Lower leg skin (tissue), 4 donors: ENCODE data around the gene ASPRV1. TPM values are rescaled to one million over a fixed set of nuclear protein-coding genes. Genes with fewer than 3 reads are reported as not detected.

Source experiments
- DNase-seq, 2 donors: peaks; one replicate each; pipeline ENCODE4 v3.0.0-alpha.2; 2019; ENCODE audit warnings: low spot score in 2 of 2
- H3K4me3 ChIP-seq: fragments of 200-600 bp; sonication (generic); 2 replicates; pipeline ENCODE4 v1.5.1; 2017; ENCODE audit warnings: mild to moderate bottlenecking, low read depth; ENCODE audit not compliant: poor library complexity, severe bottlenecking
- POLR2A ChIP-seq, 2 donors: fragments of 450-650 bp; IDR thresholded peaks; one replicate each; pipeline ENCODE4 v1.6.1; 2016 to 2017; ENCODE audit warnings: antibody characterized with exemption in 2 of 2, mild to moderate bottlenecking in 1 of 2, moderate library complexity in 1 of 2
- WGBS, 2 donors: methylation state at CpG; one replicate each; pipeline ENCODE4 v1.1.5; 2018; 5-methylcytosine and 5-hydroxymethylcytosine counted together
- intact Hi-C: fragments of 100-400 bp; cut with DNase I; formaldehyde crosslinking; loops from one replicate; pipeline ENCODE4 v1.15.0; 2023; ENCODE audit warnings: low total_unique reads
- total RNA-seq, 4 donors: library from RNA; depleted of rRNA; stranded (reverse); fragments of >200 nt; gene quantifications; one replicate each; pipeline ENCODE4 v1.1.0, GENCODE V29; 2016
- TF ChIP-seq, protein P1 (sequence below), 3 donors: fragments of 450-650 bp; IDR thresholded peaks; one replicate each; pipeline ENCODE4 v1.5.1; 2016; ENCODE audit warnings: antibody characterized with exemption in 3 of 3, mild to moderate bottlenecking in 3 of 3, moderate library complexity in 2 of 3

The ASPRV1 gene
- total RNA-seq, 4 donors from 2014 or later: 771 to 1,715 (median 955) TPM

DNA sequence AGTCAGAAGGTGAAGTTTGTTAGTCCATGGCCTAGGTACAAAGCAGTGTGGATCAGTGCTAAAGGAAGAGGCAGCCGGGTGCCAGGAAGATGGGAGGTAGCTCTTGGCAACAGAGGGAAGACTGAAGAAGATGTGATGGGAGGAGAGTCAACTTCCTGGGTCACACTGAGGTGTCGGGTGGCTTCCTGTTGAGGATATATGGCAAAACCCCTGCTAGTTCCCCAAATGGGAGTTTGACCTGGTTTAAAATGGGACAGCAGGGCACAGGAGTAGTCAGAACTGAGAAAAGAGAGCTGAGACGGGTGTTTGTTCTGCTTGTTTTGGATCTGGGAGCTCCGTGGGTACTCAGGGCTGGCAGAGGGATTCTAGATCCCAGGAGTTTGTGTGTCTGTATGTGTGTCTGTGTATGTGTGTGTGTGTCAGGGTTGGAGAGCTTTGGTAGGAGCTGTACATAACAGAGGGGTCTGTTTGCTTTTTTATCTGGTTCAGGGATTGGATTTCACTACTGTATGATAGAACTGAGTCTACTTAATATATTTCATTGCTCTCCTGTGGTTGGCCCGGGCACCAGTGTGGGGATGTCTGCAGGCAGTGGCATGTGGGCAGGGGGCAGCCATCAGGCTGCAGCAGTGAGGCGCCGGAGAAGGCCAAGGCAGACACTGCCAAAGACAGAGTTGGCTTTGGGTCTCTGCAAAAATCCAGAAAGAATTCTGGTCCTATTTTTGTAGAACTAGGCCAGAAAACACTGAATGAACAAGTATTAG lies 29.4 kb downstream of the ASPRV1 start:
- TF ChIP-seq POLR2A (IDR thresholded peaks at IDR 0.05): no peak
- TF ChIP-seq, protein P1, sequence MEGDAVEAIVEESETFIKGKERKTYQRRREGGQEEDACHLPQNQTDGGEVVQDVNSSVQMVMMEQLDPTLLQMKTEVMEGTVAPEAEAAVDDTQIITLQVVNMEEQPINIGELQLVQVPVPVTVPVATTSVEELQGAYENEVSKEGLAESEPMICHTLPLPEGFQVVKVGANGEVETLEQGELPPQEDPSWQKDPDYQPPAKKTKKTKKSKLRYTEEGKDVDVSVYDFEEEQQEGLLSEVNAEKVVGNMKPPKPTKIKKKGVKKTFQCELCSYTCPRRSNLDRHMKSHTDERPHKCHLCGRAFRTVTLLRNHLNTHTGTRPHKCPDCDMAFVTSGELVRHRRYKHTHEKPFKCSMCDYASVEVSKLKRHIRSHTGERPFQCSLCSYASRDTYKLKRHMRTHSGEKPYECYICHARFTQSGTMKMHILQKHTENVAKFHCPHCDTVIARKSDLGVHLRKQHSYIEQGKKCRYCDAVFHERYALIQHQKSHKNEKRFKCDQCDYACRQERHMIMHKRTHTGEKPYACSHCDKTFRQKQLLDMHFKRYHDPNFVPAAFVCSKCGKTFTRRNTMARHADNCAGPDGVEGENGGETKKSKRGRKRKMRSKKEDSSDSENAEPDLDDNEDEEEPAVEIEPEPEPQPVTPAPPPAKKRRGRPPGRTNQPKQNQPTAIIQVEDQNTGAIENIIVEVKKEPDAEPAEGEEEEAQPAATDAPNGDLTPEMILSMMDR (IDR thresholded peaks at IDR 0.05): no peak
- WGBS, 2 donors: 80 to 88% methylated on average over 7 of the region's 7 CpGs
- H3K4me3 ChIP-seq: no peak overlapping the region
- intact Hi-C loops: no loop called here
- no peak for DNase-seq

DNA sequence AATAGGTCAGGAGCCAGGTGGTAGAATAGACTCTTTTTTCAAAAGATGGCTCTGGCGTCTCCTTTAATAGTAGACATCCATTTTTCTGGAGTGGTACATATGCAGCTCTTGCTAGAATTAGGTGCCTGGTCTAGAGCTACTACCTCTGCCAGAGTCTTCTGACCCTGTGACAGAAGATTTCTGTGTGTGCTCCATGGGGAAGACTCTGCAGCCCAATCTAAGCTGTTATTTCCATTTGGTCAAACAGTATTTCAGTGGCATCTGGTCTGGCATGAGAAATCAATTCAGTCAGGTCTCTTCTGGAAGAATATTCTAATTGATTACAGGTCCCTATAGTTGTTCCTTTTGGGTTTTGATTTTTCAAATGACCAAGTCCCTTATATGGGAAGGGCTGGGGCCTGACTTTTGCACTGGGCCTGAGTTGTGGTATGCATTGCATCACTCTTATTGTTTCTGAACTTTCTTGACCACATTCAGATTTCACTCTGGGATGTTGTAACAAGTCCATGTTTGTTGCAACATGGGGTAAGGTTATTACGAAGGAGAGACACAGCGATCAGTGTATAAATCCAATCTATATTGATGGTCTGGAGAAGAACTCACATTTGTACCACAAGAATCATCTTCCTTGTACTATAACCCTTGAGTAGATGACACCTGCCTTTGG lies 34.4 kb downstream of the ASPRV1 start:
- WGBS, 2 donors: 56 to 66% methylated on average over 3 of the region's 3 CpGs
- no peak for DNase-seq
- no peak overlapping the region for H3K4me3 ChIP-seq
- intact Hi-C loops: no loop called here
- TF ChIP-seq POLR2A (IDR thresholded peaks at IDR 0.05): no peak
- TF ChIP-seq, protein P1 (IDR thresholded peaks at IDR 0.05): no peak

DNA sequence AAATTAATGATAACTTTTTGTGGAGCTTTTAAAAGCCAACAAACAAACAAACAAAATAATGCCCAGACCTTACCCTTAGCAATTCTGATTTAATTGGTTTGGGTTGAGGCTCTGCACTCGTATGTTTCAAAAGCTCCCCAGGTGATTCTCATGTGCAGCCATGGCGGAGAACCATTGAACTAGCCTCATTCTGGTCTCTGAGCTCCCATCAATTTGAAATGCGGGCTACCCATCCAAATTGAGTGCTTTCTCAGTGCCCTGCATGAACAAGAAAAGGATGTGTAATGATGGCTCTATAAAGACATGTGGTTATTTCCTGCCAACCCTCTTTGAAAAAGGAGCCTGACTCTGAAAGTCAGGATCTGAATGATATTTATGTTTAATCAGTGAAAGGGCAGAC lies 38.3 kb downstream of the ASPRV1 start:
- TF ChIP-seq, protein P1 (IDR thresholded peaks at IDR 0.05): no peak
- TF ChIP-seq POLR2A (IDR thresholded peaks at IDR 0.05): no peak
- intact Hi-C loops: no loop called here
- no peak for DNase-seq
- 98 to 100% methylated on average over 3 of the region's 3 CpGs for WGBS, 2 donors
- no peak overlapping the region for H3K4me3 ChIP-seq

DNA sequence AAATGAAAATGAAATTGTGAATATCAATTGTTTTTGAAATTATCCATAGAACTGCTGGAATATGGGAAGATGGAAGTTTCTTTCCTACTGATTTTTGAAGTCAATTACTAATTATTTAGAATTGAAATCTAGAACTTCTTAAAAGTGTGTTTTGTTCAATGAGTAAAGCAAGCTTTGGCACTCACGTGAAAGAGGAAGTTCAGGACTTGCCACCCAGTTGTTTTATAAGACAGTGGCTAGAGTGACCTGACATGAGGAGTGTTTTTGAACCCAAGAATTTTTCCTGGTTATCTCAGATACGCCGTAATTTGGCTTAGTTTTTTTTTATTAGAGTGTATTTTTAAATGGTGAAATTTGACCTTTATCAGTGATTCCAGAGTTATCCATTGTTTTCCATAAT lies 43.0 kb downstream of the ASPRV1 start:
- intact Hi-C loops: loop anchor here (5.0 kb wide), 1 partner anchor 154 kb away; no protein-coding TSS in a partner anchor
- H3K4me3 ChIP-seq: no peak overlapping the region
- no peak for DNase-seq
- no peak for TF ChIP-seq POLR2A (IDR thresholded peaks at IDR 0.05)
- 47 to 62% methylated on average over 3 of the region's 3 CpGs for WGBS, 2 donors

DNA sequence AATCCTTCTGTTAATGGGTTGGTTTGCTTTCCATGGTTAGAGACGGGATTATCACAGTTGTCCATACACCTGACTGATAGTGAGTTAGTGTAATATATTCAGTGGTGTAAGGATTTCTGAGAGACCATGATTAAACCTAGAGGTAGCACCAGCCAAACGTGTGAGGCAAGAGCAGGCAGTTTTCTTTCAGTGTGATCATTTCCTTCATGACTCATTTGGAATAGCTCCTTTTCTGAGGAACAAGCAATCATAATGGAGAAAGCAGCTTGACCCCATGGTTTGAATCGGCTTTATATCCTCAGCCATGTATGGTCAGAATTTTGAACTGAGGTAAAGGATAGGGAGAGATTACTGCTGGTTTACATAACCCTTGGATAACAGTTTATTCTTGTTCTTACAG lies 43.6 kb downstream of the ASPRV1 start:
- WGBS, 2 donors: 36 to 39% methylated on average over 3 of the region's 3 CpGs
- intact Hi-C loops: loop anchor here (5.0 kb wide), 1 partner anchor 154 kb away; no protein-coding TSS in a partner anchor
- no peak overlapping the region for H3K4me3 ChIP-seq
- no peak for DNase-seq
- TF ChIP-seq POLR2A (IDR thresholded peaks at IDR 0.05): no peak
- TF ChIP-seq, protein P1 (IDR thresholded peaks at IDR 0.05): no peak

DNA sequence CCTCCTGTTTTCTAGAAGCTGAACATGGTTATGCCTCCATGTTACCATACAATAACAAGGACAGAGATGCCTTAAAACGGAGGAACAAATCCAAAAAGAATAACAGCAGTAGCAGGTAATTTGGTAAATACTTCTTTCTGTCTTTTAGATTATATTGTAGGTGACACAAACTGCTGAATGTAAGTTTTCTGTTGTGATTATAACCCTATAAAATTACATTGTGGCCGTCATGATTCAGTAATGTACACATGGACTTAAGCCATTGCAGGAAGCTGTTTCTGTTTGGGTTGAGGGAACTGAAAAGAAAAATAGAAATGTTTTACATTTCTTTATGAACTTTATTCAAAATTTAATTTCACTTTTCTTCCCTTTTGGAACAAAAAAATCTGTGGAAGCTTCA lies 45.3 kb downstream of the ASPRV1 start:
- DNase-seq: no peak
- H3K4me3 ChIP-seq: no peak overlapping the region
- WGBS, 2 donors: 35 to 38% methylated on average over 2 of the region's 2 CpGs
- TF ChIP-seq POLR2A (IDR thresholded peaks at IDR 0.05): no peak
- TF ChIP-seq, protein P1 (IDR thresholded peaks at IDR 0.05): no peak
- intact Hi-C loops: loop anchor here (5.0 kb wide), 1 partner anchor 156 kb away; no protein-coding TSS in a partner anchor
